HG03280 (cell line): ENCODE measurements around the gene PRAMEF14.
"Not testable (repeated sequence)": the region's sequence is repeated elsewhere in the genome, so short reads cannot be mapped to it uniquely, and the experiment has no call there.

Source experiments
- ATAC-seq: cut with Tn5 transposase; IDR thresholded peaks from one replicate; pipeline ENCODE4 v1.9.1; 2021; ENCODE audit warnings: mild to moderate bottlenecking, moderate library complexity; ENCODE audit not compliant: unreplicated experiment

PRAMEF14 gene, protein sequence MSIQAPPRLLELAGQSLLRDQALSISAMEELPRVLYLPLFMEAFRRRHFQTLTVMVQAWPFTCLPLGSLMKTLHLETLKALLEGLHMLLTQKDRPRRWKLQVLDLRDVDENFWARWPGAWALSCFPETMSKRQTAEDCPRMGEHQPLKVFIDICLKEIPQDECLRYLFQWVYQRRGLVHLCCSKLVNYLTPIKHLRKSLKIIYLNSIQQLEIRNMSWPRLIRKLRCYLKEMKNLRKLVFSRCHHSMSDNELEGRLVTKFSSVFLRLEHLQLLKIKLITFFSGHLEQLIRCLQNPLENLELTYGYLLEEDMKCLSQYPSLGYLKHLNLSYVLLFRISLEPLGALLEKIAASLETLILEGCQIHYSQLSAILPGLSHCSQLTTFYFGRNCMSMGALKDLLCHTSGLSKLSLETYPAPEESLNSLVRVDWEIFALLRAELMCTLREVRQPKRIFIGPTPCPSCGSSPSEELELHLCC

DNA sequence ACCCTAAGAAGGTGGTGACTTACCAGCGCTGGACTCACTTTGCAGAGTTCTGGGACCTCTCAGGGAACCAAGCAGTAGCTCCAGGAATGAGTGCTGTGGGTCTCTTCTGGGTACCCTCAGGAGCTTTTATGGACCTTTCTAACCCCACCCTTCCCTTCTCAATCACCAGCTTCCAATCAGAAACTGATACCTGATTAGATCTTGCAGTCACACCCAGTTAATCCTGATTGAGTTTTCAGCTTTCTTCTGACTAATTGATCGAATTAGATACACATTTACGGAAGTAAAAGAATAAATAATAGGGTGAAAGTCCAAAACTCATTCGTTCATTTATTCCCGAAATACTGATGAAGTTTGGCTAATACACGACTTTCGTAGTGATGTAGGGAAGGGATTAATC is at the start of gene PRAMEF14:
TSS of gene PRAMEF14 (minus strand) at position 101 of the 400 bp plus-strand sequence. CDS start 1,820 bp downstream, outside the sequence.
- ATAC-seq: not testable (repeated sequence)

DNA sequence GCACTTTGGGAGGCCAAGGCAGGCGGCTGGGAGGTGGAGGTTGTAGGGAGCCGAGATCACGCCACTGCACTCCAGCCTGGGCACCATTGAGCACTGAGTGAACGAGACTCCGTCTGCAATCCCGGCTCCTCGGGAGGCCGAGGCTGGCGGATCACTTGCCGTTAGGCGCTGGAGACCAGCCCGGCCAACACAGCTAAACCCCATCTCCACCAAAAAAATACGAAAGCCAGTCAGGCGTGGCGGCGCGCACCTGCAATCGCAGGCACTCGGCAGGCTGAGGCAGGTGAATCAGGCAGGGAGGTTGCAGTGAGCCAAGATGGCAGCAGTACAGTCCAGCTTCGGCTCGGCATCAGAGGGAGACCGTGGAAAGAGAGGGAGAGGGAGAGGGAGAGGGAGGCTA is 48.4 kb upstream of the PRAMEF14 start:
- not testable (repeated sequence) for ATAC-seq

DNA sequence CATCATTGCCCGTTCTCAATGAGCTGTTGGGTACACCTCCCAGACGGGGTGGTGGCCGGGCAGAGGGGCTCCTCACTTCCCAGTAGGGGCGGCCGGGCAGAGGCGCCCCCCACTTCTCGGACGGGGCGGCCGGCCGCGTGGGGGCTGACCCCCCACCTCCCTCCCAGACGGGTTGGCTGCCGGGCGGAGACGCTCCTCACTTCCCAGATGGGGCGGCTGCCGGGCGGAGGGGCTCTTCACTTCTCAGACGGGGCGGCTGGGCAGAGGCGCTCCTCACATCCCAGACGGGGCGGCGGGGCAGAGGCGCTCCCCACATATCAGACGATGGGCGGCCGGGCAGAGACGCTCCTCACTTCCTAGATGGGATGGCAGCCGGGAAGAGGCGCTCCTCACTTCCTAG is 47.8 kb upstream of the PRAMEF14 start:
- ATAC-seq: not testable (repeated sequence)

DNA sequence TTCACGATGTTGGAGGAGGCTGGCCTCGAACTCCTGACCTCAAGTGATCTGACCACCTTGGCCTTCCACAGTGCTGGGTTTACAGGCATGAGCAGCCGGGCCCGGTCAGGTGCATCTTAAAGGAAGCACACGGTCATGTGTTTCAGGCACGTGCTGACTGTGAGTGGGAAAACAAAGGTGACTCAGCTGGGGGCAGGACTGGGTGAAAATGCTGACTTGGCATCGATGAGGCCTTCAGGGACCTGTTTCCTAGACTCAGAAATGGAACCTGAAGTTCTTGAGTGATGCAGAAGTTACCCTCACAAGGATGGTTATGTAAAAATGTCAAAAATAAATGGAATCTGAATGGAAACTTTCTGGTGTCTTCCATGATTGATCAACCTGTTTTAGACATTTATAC is 46.1 kb upstream of the PRAMEF14 start:
- not testable (repeated sequence) for ATAC-seq

DNA sequence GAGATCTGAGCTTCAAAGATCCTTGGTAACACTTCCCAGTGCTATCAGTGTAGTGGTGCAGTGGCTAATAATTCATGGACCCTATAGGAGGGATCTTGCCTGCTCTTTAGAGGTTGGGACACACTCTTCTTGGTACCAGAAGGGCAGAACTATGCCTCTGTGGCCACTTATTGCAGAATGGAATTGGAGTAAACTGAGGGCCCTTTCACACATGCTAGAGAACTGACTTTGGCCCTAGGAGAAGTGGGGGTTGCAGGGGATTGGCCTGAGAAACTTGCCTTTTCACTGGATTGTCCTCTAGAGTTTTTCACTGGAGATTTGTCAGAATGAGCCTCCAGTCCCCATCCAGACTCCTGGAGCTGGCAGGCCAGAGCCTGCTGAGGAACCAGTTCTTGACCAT is 42.4 kb upstream of the PRAMEF14 start, which contains the start of gene PRAMEF17:
TSS of gene PRAMEF17 (plus strand) at position 301 of the 400 bp plus-strand sequence. CDS start at position 327, 26 bp downstream.
- not testable (repeated sequence) for ATAC-seq

DNA sequence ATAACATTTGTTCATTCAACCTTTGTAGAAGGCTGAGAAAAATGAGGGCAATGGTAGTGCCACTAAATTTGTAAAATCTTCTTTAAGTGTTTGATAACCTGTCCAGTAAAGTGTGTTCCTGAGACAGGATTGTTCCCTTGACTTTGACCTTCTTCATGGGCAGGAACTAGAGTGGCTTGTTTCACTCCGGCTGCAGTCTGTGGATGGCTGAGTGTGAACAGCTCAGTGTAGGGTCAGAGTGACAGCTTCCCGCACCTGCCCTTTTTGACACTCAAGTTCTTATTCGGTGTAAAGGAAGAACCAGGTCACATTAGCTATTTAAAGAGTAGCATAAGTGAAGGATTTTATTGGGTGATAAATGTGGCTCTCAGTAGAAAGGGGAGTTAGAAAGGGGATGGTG is 33.4 kb upstream of the PRAMEF14 start:
- ATAC-seq: not testable (repeated sequence)

DNA sequence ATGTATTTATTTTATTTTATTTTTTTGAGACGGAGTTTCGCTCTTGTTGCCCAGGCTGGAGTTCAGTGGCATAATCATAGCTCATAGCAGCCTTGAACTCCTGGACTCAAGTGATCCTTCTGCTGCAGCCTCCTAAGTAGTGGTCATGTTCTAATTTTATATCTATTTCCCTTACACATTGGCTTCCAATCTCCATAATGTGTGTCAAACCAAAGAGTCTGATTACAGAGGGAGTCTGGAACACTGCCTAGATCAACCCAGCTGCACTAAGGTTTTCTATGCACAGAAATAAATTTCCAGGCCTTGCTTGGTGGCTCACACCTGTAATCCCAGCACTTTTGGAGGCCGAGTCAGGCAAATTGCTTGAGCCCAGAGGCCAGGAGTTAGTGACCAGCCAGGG is 32.0 kb upstream of the PRAMEF14 start:
- ATAC-seq: not testable (repeated sequence)

DNA sequence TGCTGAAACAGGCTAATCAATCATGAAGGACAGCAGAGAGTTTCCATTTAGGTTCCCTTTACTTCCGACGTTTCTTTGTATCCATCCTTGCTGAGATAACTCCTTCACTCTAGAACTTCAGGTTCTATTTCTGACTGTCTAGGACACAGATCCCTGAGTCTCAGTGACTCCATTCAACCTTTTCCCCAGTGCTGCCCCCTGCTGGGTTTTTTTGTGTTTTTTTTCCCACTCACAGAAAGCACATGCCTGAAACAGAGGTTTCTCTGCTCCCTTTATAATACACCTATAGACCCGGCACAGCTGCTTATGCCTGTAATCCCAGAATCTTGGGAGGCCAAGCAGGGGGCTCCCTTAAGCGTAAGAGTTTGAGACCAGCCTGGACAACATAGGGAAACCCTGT is 21.6 kb upstream of the PRAMEF14 start:
- not testable (repeated sequence) for ATAC-seq

DNA sequence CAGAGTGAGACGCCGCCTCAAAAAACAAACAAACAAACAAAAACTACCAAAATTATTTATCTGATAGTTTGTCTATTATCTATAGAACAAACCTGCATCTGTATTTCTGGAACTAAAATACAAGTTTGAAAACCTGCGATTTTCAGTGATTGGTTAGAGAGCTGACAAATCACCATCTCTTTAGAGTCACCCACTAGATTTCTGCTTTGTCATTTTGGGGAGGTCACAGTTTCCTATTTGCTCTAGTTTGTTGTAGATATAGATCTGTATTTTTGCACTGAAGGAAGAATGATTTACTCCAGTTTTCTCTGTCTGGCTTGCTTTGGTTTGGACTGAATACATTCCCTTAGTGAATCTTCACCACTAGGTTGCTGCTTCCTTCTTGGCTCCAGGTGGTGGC is 19.6 kb upstream of the PRAMEF14 start:
- ATAC-seq: not testable (repeated sequence)

DNA sequence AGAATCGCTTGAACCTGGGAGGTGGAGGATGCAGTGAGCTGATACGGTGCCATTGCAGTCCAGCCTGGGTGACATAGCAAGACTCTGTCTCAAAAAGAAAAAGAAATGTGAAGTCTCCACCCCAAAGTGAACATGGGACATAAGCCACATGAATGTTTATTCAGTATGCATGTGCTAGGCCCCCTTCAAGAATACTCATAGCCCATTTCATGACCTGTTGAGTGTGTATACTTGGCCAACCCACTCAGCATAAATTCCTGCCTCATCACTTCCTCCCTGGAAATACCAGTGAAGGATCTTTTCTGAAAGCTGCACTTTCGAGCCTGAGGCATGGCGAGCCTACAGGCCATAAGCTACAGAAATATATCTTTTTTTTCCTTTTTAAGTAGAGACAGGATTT is 18.0 kb upstream of the PRAMEF14 start:
- not testable (repeated sequence) for ATAC-seq

DNA sequence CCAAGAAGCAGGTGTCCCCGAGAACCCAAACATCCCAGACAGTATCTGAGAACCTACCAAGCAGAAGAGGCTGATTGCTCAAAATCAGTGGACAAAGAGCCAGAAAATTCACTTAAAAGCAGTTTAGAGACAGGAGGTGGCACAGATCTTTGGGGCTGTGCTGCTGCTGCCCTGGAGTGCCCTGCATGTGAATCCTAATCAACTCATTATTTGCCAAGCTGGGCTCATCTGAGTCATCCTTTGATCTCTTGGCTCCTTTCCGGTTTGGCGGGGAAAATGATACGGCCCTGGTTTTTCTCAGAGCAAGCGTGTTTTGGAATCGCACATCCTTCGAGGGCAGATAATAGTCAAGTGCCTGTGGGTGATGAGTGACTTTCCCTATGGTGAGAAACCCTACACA is 15.4 kb upstream of the PRAMEF14 start:
- ATAC-seq: not testable (repeated sequence)

DNA sequence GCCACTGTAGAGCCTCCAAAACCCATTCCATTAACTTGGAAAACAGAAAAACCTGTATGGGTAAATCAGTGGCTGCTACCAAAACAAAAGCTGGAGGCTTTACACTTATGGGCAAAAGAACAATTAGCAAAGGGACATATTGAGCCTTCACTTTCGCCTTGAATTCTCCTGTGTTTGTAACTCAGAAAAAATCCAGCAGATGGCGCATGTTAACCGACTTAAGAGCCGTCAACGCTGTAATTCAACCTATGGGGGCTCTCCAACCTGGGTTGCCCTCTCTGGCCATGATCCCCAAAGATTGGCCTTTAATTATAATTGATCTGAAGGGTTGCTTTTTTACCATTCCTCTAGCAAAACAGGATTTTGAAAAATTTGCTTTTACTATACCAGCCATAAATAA is 9.8 kb upstream of the PRAMEF14 start:
- ATAC-seq: not testable (repeated sequence)

DNA sequence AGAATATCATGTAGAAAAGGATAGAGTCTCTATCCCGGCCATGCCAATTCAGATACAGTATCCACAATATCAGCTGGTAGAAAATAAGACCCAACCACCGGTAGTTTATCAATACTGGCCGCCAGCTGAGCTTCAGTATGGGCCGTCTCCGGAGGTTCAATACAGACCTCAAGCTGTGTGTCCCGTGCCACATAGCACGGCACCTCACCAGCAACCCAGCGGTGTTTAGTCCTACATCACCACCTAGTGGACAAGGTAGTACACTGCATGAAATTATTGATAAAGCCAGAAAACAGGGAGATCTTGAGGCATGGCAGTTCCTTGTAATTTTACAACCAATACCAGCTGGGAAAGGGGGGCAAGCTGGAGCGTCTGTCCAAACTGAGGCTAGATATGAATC is 7.5 kb upstream of the PRAMEF14 start:
- not testable (repeated sequence) for ATAC-seq

DNA sequence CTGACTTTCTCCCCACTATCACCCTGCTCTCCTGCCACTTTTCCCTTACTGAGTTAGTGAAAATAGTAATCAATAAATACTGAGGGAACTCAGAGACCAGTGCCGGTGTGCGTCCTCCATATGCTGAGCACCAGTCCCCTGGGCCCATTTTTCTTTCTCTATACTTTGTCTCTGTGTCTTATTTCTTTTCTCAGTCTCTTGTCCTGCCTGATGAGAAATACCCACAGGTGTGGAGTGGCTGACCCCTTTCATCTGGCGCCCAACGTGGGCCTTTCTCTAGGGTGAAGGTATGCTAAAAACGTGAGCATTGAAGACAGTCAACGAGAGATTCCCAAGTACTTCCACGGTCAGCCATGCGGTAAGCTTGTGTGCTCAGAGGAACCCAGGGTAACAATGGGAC is 6.5 kb upstream of the PRAMEF14 start:
- ATAC-seq: not testable (repeated sequence)

DNA sequence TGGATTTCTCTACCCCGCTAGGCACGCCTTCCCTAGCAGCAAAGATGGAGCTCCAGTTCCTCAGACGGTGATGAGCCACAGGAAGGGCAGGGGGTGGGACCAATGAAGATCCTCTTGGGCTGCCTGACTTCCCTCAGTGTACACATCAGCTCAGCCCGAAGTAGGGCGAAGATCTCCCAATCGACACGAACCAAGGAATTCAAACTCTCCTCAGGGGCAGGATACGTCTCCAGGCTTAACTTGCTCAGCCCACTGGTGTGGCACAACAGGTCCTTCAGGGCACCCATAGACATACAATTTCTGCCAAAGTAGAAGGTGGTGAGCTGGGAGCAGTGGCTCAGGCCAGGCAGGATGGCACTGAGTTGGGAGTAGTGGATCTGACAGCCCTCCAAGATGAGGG is 4.4 kb downstream of the PRAMEF14 start:
- ATAC-seq: not testable (repeated sequence)

DNA sequence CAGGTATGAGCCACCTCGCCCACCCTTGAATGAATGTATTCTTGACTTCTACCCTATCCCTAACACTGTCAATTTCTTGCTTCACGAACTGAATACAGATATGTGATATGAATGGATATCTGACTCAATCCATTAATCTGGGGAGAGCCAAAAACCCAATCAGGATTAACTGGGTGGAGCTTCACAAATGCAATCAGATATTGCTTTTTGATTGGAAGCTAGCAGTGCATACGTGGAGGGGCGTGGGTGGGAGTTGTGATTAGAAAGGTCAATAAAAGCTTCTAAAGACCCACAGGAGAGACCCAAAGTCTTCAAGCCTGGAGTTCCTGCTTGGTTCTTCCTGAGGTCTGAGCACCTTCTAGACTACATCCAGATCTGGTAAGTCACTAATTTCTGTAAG is 31.7 kb downstream of the PRAMEF14 start, which contains the start of gene PRAMEF15:
TSS of gene PRAMEF15 (plus strand) at position 301 of the 400 bp plus-strand sequence. CDS start 2,827 bp downstream, outside the sequence.
- not testable (repeated sequence) for ATAC-seq

DNA sequence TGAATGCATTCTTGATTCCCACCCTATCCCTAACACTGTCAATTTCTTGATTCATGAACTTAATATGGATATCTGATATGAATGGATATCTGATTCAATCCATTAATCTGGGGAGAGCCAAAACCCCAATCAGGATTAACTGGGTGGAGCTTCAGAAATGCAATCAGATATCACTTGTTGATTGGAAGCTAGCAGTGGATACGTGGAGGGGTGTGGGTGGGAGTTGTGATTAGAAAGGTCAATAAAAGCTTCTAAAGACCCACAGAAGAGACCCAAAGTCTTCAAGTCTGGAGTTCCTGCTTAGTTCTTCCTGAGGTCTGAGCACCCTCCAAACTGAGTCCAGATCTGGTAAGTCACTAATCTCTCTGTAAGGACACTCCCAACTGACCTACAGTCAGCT is 43.7 kb downstream of the PRAMEF14 start, which contains the start of gene PRAMEF33:
TSS of gene PRAMEF33 (plus strand) at position 301 of the 400 bp plus-strand sequence. CDS start 2,416 bp downstream, outside the sequence.
- ATAC-seq: not testable (repeated sequence)

DNA sequence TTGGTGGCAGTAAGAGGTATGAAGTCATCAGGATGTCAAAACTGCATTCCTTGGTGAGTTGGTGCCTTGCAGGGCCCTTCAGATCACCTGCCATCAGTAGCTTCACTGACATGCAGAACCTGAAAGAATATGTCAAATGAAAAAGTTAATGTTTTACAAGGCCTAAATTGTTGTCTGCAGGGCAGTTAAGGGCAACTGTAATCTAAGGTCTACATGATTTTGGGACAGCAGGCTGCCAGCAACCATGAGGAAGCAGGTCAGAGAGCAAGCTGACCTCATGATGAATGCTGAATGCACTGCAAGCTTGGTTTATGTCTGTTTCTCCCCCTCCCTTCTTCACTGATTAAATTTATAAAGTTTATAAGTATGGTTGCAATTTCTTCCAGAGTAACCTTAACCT is 44.7 kb downstream of the PRAMEF14 start:
- not testable (repeated sequence) for ATAC-seq

DNA sequence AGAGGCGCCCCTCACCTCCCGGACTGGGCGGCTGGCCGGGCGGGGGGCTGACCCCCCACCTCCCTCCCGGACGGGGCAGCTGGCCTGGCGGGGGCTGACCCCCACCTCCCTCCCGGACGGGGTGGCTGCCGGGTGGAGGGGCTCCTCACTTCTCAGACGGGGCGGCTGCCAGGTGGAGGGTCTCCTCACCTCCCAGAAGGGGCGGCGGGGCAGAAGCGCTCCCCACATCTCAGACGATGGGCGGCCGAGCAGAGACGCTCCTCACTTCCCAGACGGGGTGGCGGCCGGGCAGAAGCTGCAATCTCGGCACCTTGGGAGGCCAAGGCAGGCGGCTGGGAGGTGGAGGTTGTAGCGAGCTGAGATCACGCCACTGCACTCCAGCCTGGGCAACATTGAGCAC is 48.2 kb downstream of the PRAMEF14 start:
- ATAC-seq: not testable (repeated sequence)

DNA sequence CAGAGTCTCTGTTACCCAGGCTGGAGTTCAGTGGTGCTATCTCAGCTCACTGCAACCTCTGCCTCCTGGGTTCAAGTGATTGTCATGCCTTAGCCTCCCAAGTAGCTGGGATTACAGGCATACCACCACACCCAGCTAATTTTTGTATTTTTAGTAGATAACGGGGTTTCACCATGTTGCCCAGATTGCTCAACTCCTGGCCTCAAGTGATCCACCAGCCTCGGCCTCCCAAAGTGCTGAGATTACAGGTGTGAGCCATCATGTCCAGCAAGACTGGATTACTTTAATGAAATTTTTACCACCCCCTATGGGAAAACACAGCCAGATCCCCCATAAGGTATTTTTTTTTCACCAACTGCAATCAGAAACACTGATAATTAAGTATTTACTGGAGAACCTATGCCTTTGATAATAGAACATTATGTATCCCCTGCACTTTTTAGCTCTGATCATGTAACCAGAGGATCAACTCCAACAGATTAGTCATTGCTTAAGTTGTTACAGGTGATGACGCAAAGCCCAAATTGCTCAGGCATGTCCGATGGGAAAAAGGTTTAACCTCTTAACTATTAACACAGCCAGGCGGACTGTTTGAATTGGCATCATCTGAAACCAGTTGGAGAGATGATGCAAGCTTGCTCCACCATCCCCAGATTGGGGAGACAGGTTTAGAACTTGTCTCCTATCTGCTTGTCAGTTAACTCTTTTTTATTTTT is 49.6 kb downstream of the PRAMEF14 start:
- ATAC-seq: not testable (repeated sequence)
